NCI-H2227 (cell line): ENCODE results near the gene RFC5.
"Not testable (repeated sequence)": the region's sequence is repeated elsewhere in the genome, so short reads cannot be mapped to it uniquely, and the experiment has no call there.

ENCODE experiments used
- DNase-seq: peaks from one replicate; lab custom pipeline; 2025; ENCODE audit not compliant: unreplicated experiment; lab: John Stamatoyannopoulos, UW

The RFC5 gene, protein sequence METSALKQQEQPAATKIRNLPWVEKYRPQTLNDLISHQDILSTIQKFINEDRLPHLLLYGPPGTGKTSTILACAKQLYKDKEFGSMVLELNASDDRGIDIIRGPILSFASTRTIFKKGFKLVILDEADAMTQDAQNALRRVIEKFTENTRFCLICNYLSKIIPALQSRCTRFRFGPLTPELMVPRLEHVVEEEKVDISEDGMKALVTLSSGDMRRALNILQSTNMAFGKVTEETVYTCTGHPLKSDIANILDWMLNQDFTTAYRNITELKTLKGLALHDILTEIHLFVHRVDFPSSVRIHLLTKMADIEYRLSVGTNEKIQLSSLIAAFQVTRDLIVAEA

DNA sequence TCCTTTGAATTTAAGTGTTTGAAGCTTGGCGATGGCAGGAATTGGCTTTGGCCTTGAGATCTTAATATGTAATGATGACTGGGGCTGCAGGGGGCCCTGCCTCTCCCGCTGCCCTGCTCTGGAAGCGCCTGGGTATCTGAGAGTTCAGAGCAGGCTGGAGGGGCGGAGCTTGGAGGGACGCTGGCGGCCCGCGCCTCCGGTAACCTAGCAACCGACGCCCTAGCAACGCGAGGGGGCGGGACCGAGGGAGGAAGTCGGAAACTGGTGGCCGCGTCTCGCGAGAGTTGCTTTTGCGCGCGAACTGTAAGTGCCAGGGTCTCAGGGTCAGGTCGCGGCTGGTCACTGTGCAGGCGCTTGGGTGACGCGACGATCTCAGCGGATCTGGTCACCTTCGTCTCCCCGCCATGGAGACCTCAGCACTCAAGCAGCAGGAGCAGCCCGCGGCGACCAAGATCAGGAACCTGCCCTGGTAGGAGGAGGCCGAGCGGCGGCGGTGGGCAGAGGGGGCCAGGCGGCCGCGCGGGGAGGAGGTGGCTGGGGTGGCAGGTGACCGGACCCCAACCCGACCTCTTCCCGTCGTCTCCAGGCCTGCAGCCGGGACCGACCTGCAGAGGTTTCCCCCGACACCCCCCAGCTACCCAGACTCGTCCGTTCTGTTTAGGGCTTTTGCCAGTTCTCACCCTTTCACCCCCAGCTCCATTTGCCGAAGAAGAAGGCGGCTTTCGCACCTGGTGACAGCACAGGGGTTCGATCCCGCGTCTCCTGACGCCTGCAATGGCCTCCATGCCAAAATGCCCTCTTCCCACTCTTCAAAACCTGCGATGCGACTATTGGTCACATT lies at the start of gene RFC5:
TSS of gene RFC5 (plus strand) at position 280 of the 841 bp plus-strand sequence. CDS start at position 405, 125 bp downstream.
- DNase-seq = peak; percentile 99

DNA sequence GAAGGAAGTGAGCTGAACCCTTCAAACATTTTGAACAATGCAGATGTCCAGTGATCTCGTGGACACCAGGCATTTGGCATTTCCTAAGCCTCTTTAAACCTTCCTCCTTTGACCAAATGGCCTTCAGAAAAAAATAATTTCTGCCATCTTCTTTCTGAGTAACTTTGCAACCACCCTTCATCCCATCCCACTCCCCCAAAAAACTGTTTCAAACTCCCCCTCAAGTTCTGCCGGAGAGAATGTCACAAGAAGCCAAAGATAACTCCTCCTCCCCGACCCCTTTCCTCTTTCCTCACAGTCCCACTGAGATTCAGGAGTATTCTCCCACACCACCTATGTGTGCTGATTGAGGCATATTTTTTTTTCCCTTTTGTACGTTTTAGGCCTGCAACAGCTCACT lies 49.5 kb upstream of the RFC5 start:
- no peak for DNase-seq

DNA sequence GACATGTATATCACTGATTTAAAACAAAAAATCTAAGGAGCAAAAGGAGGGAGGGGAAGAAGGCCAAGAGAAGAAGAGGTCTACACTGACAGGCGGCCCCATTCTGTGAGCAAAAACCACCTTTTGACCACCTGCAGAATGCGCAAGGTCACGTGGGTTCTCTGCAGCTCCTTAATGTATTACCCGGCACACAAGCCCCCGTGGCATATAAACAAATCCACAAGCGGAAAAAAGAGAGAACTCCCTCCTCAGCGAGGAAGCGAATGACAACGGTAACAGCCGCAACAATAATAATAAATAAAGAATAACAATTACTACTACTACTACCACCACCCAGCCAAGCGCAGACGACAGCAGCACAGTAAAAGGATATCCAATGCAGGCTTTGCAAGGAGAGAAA lies 49.0 kb upstream of the RFC5 start:
- DNase-seq = peak; percentile 10

DNA sequence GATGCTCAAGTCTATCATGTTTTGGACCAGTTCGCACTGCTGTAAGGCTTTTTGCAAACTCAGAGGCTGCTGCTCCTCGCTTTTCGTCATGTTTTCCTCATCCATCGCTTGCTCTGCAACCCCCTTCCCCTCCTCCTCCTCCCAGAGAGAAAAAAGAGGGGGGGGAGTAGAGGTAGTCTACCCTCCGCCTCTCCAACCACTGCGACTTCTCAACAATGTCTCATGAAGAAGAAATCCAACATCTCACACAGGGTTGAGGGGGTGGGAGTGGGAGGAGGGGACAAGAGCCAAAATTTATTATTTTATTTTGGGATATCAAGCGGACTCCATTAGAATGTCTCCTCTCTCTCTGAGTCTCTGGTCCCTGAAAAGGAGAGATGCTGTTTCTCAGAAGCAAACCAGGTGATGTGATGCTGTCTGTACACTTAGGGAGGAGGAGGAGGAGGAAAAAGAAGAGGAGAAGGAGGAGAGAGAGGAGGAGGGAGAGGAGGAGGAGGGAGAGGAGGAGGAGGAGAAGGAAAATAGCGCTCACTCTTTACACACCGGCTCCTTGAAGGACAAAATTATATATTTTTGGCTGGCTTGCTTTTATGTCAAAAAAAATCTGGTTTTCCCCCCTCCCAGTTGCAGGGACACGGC lies 48.2 kb upstream of the RFC5 start:
- DNase-seq = peak; percentile 9

DNA sequence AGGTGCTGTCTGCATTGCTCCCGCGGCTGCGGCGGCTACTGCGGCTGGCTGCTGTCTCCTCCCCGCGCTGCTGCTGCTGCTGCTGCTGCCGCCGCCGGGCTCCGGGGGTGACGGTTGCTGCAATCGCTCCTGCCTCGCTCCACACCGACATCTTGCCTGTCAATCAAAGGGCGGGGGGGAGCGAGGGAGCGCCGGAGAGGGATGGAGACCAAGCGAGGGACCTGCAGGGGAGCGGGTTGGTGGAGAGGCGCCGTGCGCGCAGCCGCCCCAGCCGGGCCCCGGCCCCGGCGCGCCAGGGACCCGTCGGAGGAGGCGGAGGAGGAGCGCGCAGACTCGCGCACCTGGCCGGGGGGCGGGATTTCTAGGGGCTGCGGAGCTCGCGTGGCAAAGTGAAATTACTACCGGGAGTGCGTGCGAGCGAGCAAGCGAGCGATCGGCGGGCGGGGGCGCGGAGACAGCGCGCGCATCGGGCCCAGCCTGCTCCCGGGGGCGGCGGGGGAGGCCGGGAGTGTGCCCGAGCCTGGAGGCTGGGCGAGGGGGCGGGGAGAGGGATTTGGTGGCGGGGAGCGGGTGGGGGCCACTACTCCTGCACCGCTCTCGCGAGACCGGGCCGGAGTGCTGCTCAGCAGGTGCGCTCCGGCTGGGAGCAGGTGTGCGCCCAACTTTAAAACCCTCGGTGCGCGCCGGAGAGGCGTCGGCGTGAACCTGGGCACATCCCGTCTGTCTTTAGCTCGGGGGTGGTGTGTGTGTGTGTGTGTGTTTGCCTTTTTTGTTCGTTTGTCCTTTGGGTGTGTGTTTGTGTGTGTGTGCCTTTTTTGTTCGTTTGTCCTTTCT lies 47.5 kb upstream of the RFC5 start, which contains the start of gene KSR2:
TSS of gene KSR2 (minus strand) at position 165 of the 834 bp plus-strand sequence. CDS start 735 bp downstream, outside the sequence.
- DNase-seq = peak; percentile 98

DNA sequence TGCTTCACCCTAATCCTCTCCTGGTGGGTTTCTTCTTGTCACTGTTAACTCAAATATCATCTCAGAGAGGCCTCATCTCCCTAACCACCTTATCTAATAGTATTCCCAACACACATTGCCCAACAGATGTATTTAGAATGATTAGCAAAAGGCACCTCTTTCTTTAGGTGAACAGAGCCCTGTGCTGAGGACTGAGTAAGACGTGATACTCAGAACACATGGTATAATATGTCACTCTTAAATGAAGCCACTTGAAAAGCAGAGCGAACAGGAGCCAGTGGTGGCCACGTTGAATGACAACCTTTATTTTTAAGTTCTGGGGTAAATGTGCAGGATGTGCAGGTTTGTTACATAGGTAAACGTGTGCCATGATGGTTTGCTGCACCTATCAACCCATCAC lies 46.2 kb upstream of the RFC5 start:
- DNase-seq = no peak

DNA sequence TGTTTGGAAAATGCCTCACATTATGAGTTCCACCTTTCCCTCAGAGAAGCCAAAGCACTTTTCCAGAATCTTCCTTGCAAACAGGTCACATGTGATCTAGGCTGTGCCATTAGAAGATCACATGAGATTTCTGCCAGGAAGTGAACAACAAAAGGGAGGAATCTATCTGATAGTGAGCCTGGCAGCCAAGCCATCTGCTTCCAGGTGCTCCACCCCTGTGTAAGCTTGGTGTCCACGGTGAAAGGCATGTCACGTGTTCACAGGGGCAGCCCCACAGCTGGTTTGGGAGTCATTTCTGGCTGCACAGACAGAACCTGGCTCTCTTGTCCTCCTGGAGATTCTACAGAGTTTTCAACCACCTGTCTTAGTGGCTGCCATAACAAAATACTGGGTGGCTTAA lies 44.2 kb upstream of the RFC5 start:
- DNase-seq = no peak

DNA sequence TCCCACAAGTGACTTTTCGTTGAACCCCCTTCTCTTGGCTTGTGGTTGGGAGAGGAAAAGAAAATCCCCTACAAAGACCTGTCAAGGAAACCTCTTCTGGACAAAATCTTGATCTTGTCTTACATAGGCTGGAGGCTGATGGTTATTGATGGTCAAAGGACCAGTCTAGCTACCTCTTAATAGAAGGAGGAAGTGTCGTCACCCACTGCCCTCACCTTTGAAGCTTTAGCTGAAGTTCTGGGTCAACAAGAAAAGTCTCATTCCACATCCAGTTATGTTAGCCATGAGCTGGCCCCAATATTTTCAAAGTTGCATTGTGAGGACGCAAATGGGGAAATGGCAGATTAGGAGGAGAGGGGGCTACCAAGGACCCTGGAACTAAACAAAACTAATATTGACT lies 41.5 kb upstream of the RFC5 start:
- no peak for DNase-seq

DNA sequence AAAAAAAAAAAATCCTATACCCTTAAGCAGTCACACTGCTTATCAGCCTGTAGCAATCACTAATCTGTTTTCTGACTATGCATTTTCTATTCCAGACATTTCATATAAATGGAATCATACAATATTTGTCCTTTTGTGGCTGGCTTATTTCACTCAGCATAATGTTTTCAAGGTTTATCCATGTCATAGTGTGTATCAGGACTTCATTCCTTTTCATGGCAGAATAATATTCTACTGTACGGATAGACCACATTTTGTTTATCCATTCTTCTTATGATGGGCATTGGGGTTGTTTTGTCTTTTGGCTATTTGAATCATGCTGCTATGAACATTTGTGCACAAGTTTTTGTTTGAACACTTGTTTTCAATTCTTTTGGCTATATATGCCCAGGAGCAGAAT lies 39.1 kb upstream of the RFC5 start:
- no peak for DNase-seq

DNA sequence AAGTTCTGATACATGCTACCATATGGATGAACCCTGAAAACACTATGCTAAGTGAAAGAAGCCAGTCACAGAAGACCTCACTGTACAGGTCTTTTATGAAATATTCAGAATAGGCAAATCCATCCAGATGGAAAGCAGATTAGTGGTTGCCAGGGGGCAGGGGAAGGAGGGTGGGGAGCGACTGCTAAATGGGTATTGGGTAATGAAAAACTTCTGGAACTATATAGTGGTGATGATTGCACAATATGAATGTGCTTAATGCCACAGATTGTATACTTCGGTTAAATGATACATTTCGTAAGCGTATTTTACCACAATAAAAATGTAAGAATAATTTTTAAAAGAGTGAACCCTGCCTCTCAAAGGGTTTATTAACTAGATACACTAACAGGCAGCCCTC lies 35.9 kb upstream of the RFC5 start:
- no peak for DNase-seq

DNA sequence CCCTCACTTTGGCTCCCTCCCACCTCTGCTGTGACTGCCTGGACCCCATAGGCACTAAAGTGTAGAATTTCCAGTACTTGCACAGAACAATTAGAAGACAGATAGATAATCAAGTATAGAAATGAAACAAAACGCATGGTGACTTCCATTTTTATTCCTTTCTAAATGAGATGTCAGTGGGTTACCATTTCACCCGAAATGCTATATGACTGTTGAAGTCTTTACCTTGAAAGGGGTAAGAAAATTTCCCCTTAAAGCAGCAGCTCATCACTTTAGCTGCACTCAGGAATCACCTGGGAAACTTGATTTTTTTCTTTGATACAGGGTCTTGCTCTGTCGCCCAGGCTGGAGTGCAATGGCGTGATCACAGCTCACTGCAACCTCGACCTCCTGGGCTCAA lies 35.2 kb upstream of the RFC5 start:
- no peak for DNase-seq

DNA sequence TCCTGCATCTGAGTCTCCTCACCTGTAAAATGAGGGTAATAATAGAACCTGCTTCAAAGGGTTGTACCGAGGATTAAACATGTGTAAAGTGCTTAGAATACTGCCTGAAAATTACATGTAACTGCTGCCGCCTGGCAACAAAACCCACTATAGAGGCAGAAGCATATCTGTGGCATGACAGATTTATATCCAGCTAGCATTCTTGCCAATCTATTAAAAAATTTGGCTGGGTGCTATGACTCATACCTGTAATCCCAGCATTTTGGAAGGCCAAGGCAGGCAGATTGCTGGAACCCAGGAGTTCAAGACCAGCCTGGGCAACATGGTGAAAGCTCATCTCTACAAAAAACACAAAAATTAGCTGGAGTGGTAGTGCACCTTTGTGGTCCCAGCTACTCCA lies 31.3 kb upstream of the RFC5 start:
- DNase-seq = no peak

DNA sequence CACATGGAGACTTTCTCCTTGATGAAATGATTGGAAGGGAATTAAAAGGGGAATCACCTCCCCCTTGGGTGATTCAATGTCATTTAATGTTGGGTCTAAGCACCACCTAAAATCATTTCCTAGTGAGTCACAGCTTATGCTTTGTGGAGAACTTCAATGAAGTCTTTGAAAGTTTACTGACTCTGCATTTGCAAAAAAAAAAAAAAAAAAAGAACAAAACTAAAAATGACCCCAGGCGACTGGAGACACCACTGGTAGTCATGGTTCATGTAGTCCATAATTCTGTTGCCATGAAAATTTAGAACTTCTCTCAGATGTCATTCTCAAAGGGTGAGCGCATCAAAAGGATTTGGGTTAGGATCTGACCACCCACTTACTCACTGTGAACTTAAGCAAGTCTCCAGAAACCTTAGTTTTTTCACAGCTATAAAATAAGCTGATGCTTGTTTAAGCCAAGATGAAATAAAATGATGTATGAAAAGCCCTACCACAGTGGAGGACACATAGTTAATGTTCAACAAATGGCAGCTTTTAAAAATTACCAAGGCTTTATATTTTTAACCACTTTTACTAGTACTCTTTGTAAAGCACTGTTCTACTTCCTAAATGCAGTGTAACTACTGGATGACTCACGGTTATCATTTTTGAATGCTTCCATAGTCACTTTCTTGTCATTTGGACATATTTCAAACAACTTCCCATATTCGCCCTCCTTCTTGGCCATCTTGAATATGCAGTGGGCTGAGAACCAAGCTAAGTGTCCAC lies 29.6 kb upstream of the RFC5 start:
- no peak for DNase-seq

DNA sequence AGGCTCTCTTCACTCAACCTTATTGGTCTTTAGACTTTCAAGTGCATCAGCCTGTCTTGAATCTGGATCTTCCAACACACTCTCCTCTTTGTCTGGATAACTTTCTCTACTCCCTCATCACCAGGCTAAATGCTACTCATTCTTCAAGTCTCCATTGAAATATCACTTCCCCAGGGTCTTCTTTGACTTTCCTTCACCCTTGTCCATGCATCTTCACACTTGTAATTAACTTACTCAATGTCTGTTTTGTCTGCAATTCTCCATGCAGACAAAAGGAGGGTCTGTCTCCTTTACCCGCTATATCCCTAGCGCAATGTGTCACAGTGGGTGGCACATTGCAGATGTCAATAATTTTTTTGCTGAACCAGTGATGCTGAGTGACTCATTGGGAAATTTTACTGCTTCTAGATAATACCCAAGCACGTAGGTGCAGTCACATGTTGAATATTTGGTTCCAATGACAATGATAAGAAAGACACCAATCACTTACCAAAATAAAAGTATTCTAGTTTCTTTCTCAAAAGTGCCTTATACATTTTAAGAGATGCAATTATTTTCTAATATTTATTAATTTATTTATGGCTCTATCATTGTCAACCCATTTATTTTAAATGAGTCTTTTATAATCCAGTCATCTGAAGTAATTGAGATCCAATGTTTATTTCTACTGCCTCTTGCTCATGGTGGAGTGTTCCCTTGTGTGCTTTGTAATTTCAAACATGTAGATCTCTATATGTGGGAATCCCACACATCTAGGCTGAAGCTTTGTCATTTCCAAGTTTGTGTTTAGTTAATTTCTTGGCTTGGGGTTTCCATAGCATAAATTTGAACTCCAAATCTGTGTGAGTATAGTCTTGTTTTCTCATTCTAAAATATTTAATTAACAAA lies 21.7 kb upstream of the RFC5 start:
- DNase-seq = no peak

DNA sequence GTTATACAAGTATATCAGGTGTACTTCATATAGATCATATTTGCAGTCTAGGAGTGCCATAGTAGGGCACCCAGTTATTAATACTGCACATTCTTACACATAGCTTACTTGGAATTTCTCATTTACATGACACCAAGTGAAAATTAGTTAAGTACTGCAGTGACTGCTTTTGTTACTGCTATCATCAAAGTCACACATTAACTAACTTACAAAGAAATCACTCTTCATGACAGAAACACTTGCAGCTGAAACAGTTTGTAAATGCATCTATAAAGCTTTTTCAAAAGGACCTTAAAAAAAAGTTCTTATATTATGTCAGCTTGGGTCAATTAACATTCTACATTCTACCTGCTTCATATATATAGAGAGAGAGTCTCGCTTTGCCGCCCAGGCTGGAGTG lies 17.8 kb upstream of the RFC5 start:
- DNase-seq = no peak

DNA sequence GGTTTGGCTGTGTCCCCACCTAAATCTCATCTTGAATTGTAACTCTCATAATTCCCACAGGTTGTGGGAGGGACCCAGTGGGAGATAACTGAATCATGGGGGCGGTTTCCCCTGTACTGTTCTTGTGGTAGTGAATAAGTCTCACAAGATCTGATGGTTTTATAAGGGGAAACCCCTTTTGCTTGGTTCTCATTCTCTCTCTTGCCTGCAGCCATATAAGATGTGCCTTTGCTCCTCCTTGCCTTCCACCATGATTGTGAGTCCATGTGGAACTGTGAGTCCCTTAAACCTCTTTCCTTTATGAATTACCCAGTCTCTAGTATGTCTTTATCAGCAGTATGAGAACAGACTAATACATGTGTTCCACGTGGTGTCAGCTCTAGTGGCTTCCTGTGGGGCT lies 16.7 kb upstream of the RFC5 start:
- DNase-seq = not testable (repeated sequence)

DNA sequence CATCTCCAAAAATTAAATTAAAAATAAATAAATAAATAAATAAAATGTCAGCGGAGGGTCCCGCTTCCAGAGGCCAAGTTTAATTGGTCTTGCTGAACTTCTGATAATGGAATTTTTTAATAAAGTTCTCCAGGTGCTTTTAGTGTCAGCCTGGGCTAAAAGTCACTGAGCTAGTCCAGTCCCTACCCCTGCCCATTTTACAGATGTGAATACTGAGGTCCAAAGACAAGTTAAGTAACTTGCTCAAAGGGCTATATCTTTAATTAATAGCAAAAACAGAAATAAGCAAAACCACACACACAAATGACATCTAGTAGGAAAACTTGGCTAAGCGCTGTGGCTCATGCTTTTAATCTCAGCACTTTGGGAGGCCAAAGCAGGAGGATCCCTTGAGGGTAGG lies 5.6 kb upstream of the RFC5 start:
- no peak for DNase-seq

DNA sequence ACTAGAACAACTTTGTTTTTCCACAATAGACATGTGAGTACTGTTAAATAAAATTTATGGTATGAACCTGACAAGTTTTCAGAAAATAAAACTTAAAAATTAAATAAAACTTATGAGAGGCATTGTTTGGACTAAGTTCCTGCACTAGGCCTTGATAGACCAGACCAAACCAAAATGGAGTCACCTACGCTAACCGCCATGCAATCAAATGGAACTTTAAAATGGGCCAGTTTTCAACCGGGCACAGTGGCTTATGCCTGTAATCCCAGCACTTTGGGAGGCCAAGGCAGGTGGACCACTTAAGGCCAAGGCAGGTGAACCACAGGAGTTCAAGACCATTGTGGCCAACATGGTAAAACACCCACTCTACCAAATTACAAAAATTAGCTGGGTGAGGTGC lies 5.1 kb upstream of the RFC5 start:
- DNase-seq = no peak

DNA sequence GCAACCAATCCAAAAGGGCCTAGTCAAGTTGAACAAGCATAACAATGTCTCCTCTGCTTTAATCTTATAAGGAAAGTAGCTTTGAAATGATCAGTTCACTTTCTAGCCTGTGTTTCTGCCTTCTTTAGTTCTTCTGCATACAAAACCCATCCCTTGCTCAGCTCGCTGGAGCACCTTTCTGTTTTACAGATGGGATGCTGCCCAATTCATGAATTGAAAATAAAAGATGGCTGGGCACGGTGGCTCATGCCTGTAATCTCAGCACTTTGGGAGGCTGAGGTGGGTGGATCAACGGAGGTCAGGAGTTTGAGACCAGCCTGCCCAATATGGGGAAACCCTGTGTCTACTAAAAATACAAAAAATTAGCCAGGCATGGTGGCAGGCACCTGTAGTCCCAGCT lies 4.5 kb upstream of the RFC5 start:
- DNase-seq = no peak
